BLaER1 treated with 17β-estradiol and CSF1 and Interleukin-3, amounts not matched to agents 10 nM and 100 nM (cell line): ENCODE data around the gene S100A4.
"Not testable (repeated sequence)": the region's sequence is repeated elsewhere in the genome, so short reads cannot be mapped to it uniquely, and the experiment has no call there.

ENCODE experiments used
- H3K27ac ChIP-seq, 11 experiments: shearing (Covaris generic); formaldehyde crosslinking; 2 replicates each; pipeline ENCODE4 v1.8.1; 2022
- H3K27me3 ChIP-seq, 11 experiments: shearing (Covaris generic); formaldehyde crosslinking; 2 replicates each; pipeline ENCODE4 v1.8.1; 2022
- H3K36me3 ChIP-seq, 11 experiments: shearing (Covaris generic); formaldehyde crosslinking; 2 replicates each; pipeline ENCODE4 v1.8.1; 2022
- H3K4me1 ChIP-seq, 10 experiments: shearing (Covaris generic); formaldehyde crosslinking; 2 replicates each; pipeline ENCODE4 v1.8.1; 2022
- H3K4me2 ChIP-seq, 11 experiments: shearing (Covaris generic); formaldehyde crosslinking; 2 replicates each; pipeline ENCODE4 v1.8.1; 2022
- H3K4me3 ChIP-seq, 10 experiments: shearing (Covaris generic); formaldehyde crosslinking; 2 replicates each; pipeline ENCODE4 v1.8.1; 2022
- H3K9ac ChIP-seq, 11 experiments: shearing (Covaris generic); formaldehyde crosslinking; 2 replicates each; pipeline ENCODE4 v1.8.1; 2022
- H3K9me3 ChIP-seq, 11 experiments: shearing (Covaris generic); formaldehyde crosslinking; replicated peaks in 1 of 11; 2 replicates each; pipeline ENCODE4 v1.8.1; 2022
- H4K20me1 ChIP-seq, 11 experiments: shearing (Covaris generic); formaldehyde crosslinking; 2 replicates each; pipeline ENCODE4 v1.8.1; 2022
- Cebpa-rat ChIP-seq, 11 experiments: shearing (Covaris generic); IDR thresholded peaks; 2 replicates each; pipeline ENCODE4 v1.8.1; 2022

S100A4 gene

DNA sequence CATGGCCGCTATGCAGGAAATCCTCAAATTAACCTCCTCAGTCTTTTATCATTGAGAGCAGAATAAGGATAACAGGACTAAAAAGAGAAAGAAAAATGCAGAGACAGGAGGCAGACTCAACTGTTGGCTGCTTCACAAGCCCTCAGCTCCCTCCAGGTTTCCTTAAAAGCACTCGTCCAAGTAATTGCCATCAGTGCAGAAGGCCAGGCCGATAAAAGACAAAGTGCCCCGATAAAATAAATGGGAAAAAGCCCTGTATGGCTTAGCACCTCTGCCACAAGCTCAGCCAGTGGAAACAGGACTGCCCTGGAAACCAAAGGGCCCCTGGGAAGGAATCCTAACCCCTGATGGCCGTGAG, 17.9 kb downstream of the S100A4 start:
- Histone ChIP-seq H3K27ac (peak overlapping the region in 1 of 11 experiments; percentile 17; a peak in 1 of 22 replicates), H3K36me3 (no peaks in the 10 kb centered on the region), H3K9ac (no peak overlapping the region), H3K4me3 (no peak overlapping the region), H3K4me1 (peaks cover 10 to 48% (median 22%) of the 10 kb centered on the region in 10 experiments), H3K27me3 (no peaks in the 10 kb centered on the region; a peak in 1 of 22 replicates), H3K9me3 (no peaks in the 10 kb centered on the region), H3K4me2 (peak overlapping the region in 6 of 11 experiments; percentile 1 to 59 (median 37); a peak in 8 of 22 replicates), H4K20me1 (no peaks in the 10 kb centered on the region)
- no peak for TF ChIP-seq Cebpa-rat (IDR thresholded peaks at IDR 0.05)

DNA sequence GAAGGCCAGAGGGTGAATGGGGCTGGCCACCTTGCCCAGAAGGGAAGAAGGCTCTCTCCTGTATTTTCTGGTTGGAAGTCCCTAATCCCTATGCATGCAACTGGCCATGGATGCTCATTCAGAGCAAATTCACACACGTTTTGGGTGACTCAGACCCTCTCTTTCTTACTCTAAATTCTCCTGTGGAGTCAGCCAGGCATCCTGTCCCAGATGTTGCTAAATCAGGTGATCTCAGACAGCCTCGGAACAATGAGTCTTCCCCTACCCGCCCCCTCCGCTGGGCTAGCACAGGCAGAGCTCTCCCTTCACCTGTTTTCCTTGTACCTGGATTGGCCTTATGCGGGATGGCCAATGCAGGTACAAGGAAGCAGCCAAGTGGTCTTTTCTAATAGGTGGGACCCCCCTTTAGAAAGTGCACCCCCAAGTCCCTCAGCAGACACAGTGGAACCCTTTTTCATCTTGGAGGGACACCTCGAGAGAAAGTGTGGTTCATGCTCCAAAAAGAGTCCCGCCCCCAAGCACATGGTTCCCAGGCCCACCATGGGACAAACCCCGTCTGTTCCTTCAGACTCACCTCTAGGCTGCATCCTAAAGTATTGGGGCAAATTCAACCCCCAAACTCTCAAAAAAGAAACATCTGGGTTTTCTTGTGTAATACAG, 18.5 kb downstream of the S100A4 start:
- no peaks in the 10 kb centered on the region for H4K20me1 ChIP-seq
- peak overlapping the region in 7 of 11 experiments; percentile 1 to 59 (median 46); a peak in 12 of 22 replicates for H3K4me2 ChIP-seq
- H3K36me3 ChIP-seq, result no peaks in the 10 kb centered on the region
- TF ChIP-seq Cebpa-rat (IDR thresholded peaks at IDR 0.05), result no peak
- H3K27ac ChIP-seq, result no peak overlapping the region
- H3K9ac ChIP-seq, result no peak overlapping the region
- no peaks in the 10 kb centered on the region; a peak in 1 of 22 replicates for H3K27me3 ChIP-seq
- H3K4me1 ChIP-seq, result peaks cover 5 to 46% (median 17%) of the 10 kb centered on the region in 10 experiments
- peaks cover 0 to 5% (median 0%) of the 10 kb centered on the region in 11 experiments; a peak in 4 of 22 replicates for H3K9me3 ChIP-seq
- no peak overlapping the region for H3K4me3 ChIP-seq

DNA sequence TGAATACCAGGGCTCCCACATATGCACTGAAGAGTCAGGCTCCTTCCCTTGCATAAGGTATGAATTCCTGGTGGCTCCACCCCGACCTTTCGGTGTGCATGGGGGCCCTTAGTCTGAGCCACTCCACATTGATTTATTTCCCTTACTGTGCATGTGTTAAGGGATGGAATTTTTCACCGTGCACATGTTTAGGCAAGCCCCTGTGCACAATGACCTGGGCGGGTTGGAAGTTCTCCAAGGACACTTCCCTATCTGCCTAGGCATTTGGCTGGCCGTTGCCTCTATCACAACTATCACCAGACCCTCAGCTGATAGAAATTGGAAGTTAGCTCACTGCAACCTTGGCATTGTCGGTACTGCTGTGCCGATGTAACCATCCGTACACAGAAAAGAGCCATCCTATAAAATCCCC, 19.5 kb downstream of the S100A4 start:
- Histone ChIP-seq H3K36me3 (no peaks in the 10 kb centered on the region), H3K27ac (no peak overlapping the region), H3K27me3 (no peaks in the 10 kb centered on the region), H3K9ac (no peak overlapping the region), H3K4me1 (peaks cover 0 to 38% (median 10%) of the 10 kb centered on the region in 10 experiments; a peak in 12 of 20 replicates), H3K4me3 (no peak overlapping the region), H3K4me2 (peak overlapping the region in 4 of 11 experiments; percentile 0 to 59 (median 34); a peak in 5 of 22 replicates), H4K20me1 (no peaks in the 10 kb centered on the region), H3K9me3 (peaks cover 0 to 11% (median 3%) of the 10 kb centered on the region in 11 experiments; a peak in 9 of 22 replicates)
- no peak for TF ChIP-seq Cebpa-rat (IDR thresholded peaks at IDR 0.05)

DNA sequence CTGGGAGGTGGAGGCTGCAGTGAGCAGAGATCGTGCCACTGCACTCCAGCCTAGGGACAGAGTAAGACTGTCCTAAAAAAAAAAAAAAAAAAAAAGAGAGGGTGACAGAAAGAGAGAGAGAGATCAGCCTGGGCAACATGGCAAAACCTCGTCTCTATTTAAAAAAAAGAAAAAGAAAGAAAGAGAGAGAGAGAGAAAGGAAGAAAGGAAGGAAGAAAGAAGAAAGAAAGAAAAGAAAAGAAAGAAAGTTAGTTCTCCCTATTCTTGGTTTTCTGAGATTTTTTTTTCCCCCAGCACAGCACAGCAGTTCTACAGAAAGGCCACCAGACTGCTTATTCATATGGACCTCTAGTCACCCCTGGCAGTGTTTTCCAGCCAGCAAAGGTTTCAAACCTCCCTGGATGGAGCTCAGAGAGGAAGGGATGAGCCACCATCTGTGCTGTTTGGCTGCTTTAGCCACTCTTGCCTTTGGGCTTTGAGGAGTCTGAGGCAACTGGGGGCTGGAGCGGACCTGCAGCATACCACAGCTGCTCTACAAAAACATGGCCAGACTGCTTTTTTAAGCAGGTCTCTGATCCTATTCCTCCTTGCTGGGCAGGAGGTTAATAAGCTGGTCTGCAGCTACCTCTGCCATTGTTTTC, 20.4 kb downstream of the S100A4 start:
- no peaks in the 10 kb centered on the region for H3K36me3 ChIP-seq
- H4K20me1 ChIP-seq, result no peaks in the 10 kb centered on the region
- peaks cover 0 to 48% (median 14%) of the 10 kb centered on the region in 10 experiments; a peak in 12 of 20 replicates for H3K4me1 ChIP-seq
- H3K9ac ChIP-seq, result no peak overlapping the region
- TF ChIP-seq Cebpa-rat (IDR thresholded peaks at IDR 0.05), result no peak
- peaks cover 0 to 11% (median 3%) of the 10 kb centered on the region in 11 experiments; a peak in 9 of 22 replicates for H3K9me3 ChIP-seq
- no peak overlapping the region for H3K4me3 ChIP-seq
- no peak overlapping the region; a peak in 1 of 22 replicates for H3K27ac ChIP-seq
- no peaks in the 10 kb centered on the region for H3K27me3 ChIP-seq
- peak overlapping the region in 1 of 11 experiments; percentile 3; a peak in 1 of 22 replicates for H3K4me2 ChIP-seq

DNA sequence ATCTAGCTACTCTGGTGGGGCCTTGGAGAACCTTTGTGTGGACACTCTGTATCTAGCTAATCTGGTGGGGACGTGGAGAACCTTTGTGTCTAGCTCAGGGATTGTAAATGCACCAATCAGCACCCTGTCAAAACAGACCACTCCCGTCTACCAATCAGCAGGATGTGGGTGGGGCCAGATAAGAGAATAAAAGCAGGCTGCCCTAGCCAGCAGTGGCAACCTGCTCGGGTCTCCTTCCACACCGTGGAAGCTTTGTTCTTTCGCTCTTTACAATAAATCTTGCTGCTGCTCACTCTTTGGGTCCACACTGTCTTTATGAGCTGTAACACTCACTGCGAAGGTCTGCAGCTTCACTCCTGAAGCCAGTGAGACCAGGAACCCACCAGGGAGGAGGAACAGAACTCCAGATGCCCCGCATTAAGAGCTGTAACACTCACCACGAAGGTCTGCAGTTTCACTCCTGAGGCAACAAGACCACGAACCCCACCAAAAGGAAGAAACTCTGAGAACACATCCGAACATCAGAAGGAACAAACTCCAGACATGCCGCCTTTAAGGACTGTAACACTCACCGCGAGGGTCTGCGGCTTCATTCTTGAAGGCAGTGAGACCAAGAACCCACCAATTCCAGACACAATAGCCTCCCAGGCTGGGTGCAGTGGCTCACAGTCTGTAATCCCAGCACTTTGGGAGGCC, 23.1 kb downstream of the S100A4 start:
- H3K4me2 ChIP-seq, result peak overlapping the region in 3 of 11 experiments; percentile 21 to 47 (median 44); a peak in 5 of 22 replicates
- H3K27me3 ChIP-seq, H4K20me1 ChIP-seq, H3K4me3 ChIP-seq, H3K36me3 ChIP-seq, H3K9ac ChIP-seq: not testable (repeated sequence)
- H3K4me1 ChIP-seq, result peaks cover 10 to 67% (median 38%) of the 10 kb centered on the region in 10 experiments
- H3K27ac ChIP-seq, result peak overlapping the region in 2 of 11 experiments; percentile 14 to 28; a peak in 3 of 22 replicates
- peaks cover 0 to 11% (median 3%) of the 10 kb centered on the region in 11 experiments; a peak in 9 of 22 replicates for H3K9me3 ChIP-seq

DNA sequence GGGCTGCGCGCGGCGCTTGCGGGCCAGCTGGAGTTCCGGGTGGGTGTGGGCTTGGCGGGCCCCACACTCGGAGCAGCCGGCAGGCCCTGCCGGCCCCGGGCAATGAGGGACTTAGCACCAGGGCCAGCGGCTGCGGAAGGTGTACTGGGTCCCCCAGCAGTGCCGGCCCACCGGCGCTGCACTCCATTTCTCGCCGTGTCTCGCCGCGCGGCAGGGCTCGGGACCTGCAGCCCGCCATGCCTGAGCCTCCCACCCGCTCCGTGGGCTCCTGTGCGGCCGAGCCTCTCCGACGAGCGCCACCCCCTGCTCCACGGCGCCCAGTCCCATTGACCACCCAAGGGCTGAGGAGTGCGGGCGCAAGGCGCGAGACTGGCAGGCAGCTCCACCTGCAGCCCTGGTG, 23.8 kb downstream of the S100A4 start:
- not testable (repeated sequence) for H3K36me3 ChIP-seq, H3K4me3 ChIP-seq, H3K4me2 ChIP-seq, H3K27me3 ChIP-seq, H3K9ac ChIP-seq, H4K20me1 ChIP-seq
- H3K27ac ChIP-seq, result peak overlapping the region in 2 of 11 experiments; percentile 14 to 30; a peak in 1 of 22 replicates
- peaks cover 10 to 67% (median 42%) of the 10 kb centered on the region in 10 experiments for H3K4me1 ChIP-seq
- peaks cover 0 to 11% (median 3%) of the 10 kb centered on the region in 11 experiments; a peak in 9 of 22 replicates for H3K9me3 ChIP-seq

DNA sequence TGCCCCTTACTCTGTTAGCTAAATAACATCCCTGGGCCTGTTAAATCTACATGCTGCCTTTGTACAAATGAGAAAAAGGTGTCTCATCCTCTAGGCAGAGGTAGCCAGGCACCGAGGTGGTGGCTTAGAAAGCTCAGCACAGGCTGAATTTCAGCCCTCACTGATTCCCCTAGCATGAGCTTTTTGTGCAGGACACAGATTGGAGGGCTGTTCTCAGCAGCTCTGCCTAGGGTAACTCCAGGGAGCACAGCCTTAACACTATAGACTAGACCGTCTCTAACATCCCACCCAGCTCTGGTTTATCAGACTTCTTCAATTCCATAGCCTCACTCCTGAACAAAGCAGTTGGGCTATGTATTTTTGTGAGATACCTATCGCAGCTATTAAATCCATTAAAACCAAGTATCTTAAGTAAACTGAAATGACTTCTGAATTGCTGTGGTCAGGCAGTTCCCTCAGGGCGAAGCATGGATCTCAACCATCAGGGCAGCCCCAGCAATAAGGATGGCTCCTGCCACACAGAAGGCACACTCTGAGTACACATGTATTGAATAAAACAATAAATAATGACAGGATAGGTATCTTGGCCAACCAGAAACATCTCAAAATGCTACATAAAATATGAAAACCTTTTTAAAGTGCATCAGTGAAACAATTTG, 24.7 kb downstream of the S100A4 start:
- TF ChIP-seq Cebpa-rat (IDR thresholded peaks at IDR 0.05), result no peak
- Histone ChIP-seq H4K20me1 (no peaks in the 10 kb centered on the region), H3K9me3 (peaks cover 0 to 11% (median 3%) of the 10 kb centered on the region in 11 experiments; a peak in 9 of 22 replicates), H3K4me2 (peak overlapping the region in 3 of 11 experiments; percentile 32 to 39 (median 37); a peak in 5 of 22 replicates), H3K9ac (0 out of 22 replicates have a peak overlapping the region, but pooled peaks of 1 of the 11 experiments have one; percentile 9), H3K4me1 (peaks cover 14 to 67% (median 47%) of the 10 kb centered on the region in 10 experiments), H3K27ac (peak overlapping the region in 5 of 11 experiments; percentile 0 to 35 (median 22); a peak in 5 of 22 replicates), H3K4me3 (no peak overlapping the region), H3K27me3 (no peaks in the 10 kb centered on the region), H3K36me3 (no peaks in the 10 kb centered on the region)

DNA sequence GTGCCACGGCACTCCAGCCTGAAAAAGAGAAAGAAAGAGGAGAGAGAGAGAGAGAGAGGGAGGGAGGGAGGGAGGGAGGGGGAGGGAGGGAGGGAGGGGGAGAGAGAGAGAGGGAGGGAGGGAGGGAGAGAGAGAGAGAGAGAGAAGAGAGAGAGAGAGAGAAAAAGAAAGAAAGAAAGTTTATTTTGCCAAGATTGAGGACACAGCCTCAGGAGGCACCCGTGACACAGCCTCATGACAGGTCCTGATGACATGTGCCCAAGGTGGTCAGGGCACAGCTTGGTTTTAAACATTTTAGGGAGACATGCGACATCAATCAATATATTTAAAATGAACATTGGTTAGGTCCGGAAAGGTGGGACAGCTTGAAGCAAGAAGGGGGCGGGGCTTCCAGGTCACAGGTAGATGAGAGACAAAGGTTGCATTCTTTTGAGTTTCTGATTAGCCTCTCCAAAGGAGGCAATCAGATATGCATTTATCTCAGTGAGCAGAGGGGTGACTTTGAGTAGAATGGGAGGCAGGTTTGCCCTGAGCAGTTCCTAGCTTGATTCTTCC, 25.4 kb downstream of the S100A4 start:
- H3K27me3 ChIP-seq, H3K36me3 ChIP-seq, H3K4me3 ChIP-seq, H3K9ac ChIP-seq, H4K20me1 ChIP-seq: not testable (repeated sequence)
- peak overlapping the region in 4 of 11 experiments; percentile 18 to 92 (median 36); a peak in 6 of 22 replicates for H3K4me2 ChIP-seq
- H3K9me3 ChIP-seq, result peaks cover 0 to 11% (median 3%) of the 10 kb centered on the region in 11 experiments; a peak in 9 of 22 replicates
- H3K4me1 ChIP-seq, result peaks cover 21 to 69% (median 51%) of the 10 kb centered on the region in 10 experiments
- H3K27ac ChIP-seq, result peak overlapping the region in 3 of 11 experiments; percentile 22 to 35 (median 25); a peak in 3 of 22 replicates
